Lung microvascular endothelial cell (primary cell): ENCODE measurements around the gene SIPA1L3. TPM values are rescaled to one million over a fixed set of nuclear protein-coding genes. Genes with fewer than 3 reads are reported as not detected.

Source experiments
- DNase-seq, 2 donors: peaks; one replicate each; pipeline versions ENCODE4 v3.0.0 to v3.0.0-alpha.2; 2010; ENCODE audit warnings: low read depth in 2 of 2
- total RNA-seq: library from RNA; depleted of rRNA; stranded (reverse); fragments of >200 nt; gene quantifications from 2 replicates; pipeline ENCODE4 v1.2.1, GENCODE V29; 2014

Gene SIPA1L3
- total RNA-seq, 1 donor from 2014 or later: 13.1 TPM

DNA sequence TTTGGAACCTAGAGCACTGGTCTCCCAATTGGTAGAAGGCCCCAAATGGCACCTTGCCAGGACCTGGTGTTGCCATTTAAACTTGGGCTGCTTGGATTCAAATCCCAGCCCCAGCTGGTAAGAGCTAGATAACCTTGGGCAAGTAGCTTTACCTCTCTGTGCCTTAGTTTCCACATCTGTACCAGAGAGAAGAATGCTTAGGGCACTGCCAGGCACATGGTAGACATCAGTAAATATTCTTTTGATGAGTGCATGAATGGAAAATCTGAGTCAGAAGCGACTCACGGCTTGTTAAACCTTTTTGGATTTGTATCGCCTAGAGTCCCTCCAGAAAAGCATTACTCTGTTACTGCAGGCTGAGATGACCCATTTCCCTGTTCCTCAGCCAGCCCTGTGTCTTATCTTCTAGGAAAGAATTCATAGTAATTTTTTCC lies 90.9 kb downstream of the SIPA1L3 start:
- DNase-seq: peak; percentile 84 to 85

DNA sequence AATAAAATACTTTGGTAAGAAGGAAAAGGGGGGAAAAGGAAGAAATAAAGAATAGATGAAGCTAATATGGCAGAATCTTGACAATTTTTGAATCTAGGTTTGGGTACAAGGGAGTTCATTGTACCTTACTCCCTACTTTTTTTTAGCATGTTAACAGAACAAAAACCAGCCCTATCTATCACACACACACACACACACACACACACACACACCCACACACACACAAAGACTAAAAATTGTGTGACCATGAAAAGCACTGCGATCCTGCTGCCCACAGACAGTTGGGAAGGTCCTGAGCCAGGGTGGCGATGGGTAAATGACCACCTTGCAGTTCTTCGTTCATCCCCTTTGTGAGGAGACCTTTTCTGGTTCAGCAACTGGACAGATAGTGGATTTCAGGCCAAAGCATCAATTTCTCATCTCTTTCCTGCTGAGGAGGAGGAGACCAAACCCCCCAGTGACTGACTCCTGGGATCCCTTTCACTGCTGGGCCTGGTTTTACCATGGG lies 91.8 kb downstream of the SIPA1L3 start:
- no peak for DNase-seq

DNA sequence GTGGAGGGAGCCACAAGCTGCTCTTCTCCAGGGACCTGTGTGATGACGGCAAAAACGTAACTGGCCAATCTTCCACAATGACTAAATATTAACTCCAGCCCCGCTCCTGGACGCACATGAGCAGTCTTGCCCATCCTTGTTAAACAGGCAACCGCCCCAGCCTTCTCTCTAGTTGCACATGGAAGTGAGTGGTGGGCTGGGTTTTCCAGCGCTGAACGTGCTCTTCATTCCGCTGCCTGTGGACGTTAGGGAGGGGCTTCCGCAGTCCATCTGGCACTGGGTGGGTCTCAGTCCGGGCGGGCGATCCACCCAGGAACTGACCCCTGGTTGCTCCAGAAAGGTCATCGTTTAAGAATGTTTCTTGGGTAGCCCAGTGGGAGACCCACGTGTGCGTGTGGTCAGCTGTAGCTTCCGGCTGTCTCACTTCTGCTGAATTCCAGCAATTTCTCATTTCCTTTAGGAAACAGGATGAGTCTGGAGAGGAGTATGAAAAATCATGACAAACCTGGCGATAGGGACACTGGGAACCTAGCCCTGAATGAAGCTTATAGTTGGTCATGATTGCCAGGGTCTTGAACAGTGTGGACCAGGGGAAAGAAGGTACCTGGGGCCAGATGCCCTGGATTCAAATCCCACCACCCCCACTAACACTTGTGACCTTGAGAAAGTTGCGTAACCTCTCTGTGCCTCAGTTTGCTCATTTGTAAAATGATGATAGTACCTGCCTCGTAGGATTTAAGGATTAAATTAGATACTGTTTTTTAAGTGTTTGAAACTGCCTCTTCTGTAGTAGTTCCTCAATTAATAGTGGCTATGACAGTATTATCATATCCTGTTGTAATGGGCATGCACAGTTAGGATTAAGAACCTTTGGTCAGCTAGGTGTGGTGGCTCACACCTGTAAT lies 92.6 kb downstream of the SIPA1L3 start:
- DNase-seq: peak; percentile 81 to 97

DNA sequence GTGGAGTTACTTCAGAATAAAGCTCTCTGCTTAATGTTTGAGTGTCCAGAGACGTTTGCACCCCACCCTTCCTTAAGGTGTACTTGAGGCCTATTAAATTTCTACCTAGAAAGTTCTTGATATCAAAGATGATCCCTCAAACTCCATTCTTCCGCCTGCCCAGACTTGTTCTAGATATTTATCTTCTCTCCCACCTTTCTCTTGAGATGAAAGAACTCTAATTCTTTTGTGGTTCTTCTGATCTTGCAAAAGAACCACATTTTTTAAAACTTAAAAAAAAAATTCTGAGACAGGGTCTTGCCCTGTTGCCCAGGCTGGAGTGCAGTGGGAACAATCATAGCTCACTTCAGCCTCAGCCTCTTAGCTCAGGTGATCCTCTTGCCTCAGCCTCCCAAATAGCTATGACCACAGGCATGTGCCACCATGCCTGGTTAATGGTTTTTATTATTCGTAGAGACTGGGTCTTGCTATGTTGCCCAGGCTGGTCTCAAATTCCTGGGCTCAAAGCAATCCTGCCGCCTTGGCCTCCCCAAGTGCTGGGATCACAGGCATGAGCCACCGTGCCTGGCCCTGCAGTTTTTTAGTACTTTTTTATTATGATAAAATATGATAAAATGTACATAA lies 94.3 kb downstream of the SIPA1L3 start:
- no peak for DNase-seq

DNA sequence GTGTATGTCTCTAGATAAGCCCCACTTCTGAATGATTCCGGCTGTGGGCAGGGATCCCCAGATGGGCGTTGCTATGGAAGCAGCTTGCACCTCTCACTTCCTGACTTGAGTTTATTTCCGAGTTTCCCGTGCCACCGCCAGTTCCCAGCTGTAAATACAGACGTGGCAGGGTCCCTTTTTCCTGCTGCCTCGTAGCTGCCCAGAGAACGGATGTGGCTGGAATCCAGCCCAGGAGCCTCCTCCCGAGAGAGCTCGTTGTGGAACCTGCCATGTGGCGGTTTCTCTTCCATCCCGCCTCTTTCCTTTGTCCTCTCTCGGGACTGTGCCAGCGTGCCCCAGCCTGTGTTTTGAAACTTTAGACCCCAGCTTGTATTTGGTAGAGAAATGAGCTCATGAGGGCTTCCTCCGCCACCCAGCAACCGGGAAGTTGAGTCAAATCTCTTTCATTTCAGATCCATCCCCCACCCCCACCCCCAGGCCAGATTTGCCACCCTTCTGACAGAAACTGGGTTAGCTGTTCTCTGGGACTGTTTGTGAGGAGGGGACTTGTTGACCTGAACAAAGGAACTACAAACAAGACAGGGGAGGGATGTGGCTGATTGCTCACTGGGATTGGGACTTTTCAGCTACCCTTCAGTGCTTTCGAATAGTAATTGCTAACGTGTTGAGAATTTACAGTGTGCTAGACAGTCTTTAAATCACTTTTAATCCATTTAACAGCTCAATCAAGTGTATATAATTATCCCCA lies 96.6 kb downstream of the SIPA1L3 start:
- DNase-seq: peak; percentile 97

DNA sequence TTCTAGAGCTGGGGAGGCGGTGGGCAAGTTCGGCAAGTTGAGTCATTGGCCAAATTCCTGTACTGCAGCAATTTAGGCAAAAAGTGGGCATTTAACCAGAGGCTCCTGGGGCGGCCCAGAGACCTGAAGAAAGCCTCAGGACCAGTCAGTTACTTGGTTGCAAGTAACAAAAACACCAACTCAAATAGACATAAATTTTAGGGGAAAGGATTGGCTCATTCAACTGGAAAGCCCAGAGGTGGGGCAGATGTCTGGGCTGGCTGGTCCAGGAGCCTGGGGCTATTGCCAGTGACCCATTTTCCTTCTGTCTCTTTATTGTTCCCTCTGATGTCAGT lies 97.1 kb downstream of the SIPA1L3 start:
- DNase-seq: no peak

DNA sequence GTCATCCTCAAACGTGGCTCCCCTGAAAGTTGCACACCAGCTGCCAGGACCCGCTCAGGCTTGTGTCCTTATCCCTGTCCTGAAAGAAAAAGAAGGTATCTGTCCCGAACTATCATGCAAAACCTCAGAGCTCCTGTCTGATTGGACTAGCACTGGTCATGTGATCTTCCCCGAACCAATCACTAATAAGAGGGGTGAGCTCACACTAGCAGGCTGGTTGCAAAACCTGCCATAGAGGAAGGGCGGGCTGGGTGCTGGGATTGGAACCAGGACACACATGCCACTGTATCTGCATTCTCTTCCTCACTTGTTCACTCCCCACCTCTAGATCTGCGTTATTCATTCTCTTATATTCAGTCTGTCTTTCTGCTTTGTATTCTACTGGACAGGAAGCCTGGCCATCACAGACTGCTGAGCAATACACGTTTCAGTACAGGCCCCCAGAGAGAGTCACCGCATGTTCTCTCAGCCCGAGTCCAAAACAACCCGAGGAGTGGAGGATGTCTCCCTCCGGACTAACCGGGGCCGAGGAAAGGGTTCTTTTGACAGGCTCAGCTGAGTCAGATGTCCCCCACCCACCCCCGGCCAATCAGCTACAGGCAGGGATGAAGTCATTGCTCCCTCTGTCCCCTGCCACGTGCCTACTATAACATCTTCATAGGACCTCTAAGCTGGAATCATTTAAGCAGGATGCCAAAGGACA lies 97.7 kb downstream of the SIPA1L3 start:
- peak; percentile 96 to 98 for DNase-seq

DNA sequence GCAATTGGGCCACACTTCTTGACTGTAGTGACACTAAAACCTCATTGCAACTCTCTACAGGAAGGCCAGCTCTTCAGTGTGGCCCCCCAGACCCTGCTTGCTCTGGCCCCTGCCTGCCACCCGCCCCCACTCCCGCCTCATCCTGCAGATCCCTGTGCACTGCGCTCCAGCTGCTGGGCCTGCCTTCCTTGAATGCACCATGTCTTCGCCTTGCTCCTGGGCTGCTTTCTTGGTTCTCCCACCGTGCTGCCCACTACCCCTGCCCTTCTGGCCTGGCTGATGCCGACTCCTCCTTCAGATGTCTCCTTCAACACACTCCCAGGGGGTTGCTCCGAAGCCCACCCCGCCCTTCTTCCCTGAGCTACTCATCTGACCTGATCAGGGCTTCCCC lies 98.2 kb downstream of the SIPA1L3 start:
- no peak for DNase-seq

DNA sequence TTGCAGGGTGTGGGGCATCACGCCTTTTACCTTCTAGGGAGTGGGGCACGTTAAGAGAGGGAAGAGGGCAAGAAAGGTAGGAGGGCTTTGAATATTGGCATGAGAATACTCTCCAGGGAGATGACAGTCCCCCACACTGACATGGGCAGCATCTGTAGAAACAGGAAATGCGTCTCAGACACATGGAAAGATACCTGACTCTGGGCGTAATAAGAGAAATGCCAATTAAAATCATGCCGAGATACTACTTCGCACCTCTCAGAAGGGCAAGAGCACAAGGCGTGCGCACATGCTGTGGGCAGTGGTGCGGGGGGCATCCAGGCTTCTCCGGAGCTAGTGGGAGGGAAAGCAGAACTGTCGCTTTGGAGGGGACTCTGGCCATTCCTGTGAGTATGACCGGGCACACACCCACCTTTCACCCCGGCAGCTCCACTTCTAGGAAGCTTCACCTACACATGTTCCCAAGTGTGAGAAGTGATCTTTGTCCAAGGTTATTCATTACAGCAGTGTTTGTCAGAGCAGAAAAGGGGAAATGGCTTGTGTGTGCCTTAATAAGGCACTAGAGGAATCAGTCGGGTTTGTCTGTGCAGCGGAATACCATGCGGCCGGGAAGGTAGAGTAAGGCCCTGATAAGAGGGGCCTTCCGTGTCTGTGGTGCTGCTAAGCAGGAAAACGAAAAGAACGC lies 99.5 kb downstream of the SIPA1L3 start:
- DNase-seq: no peak

DNA sequence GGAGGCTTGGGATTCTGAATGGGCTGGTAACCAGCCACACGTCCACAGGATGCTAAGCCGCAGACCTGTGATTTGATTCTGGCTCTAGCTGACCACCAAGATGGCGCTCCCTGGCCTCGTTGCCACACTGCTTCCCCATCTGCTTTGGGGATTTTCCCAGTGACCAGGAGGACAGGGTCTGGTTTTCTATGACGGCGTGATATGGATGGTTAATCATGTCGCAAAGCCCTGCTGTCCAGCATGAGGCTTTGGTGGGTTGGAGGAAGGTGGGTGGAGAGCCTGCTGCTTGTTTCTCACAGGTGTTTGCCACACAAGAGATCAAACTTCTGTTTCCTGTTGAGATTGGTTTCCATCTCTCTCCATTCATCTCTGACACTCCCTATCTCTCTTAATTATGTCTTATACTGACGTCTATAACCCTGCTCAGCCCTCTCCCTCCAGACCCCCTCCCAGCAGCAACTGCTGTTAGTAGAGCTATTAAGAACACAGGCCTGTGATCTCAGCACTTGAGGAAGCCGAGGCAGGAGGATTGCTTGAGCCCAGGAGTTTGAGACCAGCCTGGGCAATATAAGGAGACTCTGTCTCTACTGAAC lies 102.7 kb downstream of the SIPA1L3 start:
- no peak for DNase-seq

DNA sequence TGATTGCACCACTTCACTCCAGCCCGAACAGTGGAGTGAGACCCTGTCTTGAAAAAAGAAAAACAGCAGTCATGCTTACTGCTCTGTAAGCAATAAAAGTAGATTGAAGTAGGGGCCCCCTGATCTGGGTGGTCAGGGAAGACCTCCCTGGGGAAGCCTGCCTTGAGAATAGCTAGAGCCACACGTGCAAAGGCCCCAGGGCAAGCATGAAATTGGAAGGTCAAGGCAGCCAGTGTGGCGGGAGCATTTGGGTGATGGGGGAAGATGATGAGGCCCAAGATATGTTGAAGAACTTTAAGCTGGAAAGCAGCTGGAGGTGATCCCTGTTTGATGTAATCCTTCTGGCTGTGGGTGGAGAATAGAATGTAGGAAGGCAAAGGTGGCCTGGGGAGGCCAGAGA lies 104.4 kb downstream of the SIPA1L3 start:
- DNase-seq: no peak

DNA sequence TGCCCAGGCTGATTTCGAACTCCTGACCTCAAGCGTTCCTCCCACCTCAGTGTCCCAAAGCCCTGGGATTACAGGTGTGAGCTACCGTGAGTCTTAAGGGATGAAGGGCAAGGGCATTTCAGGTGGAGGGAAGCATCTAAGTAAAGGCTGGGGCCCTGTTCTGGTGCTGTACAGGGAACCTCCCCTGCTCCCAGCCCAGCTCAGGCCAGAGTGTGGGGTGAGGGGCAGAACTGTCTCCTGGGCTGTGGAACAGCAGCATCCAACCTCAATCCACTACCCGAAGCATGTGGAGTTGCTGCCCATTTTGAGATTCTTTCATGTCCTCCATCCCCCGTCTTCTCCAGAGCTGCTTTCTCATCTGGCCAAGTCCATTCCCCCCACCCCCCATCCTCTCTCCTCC lies 105.3 kb downstream of the SIPA1L3 start:
- DNase-seq: no peak

DNA sequence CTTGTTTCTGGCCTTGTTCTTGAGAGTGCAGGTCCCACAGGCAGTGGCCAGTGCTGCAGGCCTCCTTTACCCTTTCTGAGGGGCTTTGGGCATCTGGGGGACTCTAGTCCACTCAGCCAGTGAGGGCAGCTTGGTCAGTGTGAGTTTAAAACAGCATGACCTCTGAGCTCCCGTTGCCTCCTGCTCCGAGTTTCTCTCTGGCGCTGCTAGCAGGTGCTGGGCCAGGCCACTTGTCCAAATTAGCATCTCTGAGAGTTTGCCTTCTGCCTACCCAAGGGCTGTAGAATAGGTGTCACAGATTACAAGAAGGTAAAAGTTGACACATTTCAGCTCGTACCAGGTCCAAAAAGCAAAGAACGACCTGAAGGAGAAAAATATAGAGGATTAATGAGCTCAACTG lies 105.9 kb downstream of the SIPA1L3 start:
- no peak for DNase-seq

DNA sequence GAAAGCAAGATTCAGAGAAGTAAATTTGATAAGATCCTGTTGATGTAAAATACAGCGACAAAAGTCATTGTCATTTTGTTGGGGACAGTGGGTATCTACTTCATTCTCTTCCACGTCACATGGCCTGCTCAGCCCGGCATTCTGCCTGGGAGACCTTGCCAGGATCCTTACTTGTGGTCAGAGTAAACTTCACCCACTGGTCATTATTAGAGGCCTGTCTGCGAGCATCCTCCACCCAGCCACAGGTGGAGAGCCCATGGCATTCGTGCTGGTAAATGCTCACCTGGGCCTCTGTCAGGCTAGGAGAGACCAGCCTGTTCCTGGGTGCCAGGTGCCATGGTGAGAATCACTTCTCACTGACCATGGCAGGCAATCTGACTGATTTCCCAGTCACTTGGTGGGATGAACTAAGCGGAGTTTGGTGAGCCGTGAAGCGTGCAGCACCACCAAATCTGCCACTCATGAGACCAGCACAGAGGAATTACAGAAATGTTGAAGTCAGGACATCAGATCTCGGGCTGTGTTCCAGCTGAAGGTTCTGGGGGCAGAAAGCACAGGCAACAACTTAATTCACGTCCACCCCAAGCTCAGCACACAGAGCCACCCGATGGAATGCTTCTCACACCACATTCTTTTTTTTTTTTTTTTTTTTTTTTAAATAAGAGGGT lies 107.0 kb downstream of the SIPA1L3 start:
- DNase-seq: no peak

DNA sequence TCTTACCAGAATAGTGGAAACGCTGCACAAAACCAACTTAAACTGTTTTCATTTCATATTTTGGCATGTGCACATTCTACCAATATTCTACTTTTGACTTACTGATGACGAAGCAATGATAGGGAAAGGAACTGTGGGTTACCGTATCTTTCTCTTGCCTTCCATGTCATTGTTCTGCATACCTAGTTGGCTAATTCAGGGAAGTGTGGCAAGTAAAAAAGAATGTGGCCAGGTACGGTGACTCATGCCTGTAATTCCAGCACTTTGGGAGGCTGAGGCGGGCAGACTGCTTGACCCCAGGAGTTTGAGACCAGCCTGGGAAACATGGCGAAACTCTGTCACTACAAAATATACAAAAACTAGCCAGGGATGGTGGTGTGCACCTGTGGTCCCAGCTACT lies 108.2 kb downstream of the SIPA1L3 start:
- no peak for DNase-seq

DNA sequence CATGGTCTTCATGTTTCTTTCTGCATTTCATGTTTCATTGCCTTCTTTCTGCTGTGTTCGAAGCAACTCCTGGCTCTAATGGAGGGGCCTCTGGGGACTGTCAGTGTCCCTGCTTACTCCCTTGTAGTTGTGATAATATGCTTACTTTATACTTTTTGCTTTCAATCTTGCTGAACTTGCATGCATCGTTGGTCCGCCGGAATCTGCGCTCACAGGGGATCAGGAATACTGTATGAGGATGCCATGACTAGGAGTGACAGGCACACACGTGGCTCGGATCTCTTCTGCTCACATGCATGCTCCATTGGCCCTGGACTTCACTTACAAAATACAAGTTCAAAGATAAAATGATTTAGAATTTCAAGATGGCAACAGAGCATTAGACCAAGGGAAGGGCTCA lies 108.8 kb downstream of the SIPA1L3 start:
- no peak for DNase-seq

DNA sequence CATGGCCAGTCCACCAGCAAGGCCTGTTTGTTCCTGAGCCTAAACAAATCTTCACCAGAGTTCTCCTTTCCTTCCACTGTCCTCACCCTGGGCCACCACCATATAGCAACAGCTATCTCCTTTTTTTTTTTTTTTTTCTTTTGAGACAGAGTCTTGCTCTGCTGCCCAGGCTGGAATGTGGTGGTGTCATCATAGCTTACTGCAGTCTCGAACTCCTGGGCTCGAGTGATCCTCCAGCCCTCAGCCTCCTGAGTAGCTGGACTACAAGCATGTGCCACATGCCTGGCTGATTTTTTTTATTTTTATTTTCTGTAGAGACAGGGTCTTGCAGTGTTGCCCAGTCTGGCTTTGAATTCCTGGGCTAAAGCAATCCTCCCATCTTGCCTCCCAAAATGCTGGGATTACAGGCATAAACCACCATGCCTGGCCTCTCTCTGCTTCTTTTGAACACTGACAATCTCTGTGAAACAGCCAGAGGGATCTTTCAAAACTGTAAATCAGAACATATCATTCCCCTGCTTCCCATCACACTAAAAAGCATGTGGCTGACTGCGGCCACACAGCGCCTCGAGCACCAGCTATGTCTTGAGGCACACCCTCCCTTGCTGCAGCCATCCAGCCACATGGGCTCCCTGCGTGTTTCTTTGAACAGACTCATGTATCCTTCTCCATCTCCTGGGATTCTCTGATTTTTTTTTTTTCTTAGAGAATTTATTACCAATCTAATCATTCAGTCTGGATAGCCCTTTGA lies 110.6 kb downstream of the SIPA1L3 start:
- DNase-seq: no peak

DNA sequence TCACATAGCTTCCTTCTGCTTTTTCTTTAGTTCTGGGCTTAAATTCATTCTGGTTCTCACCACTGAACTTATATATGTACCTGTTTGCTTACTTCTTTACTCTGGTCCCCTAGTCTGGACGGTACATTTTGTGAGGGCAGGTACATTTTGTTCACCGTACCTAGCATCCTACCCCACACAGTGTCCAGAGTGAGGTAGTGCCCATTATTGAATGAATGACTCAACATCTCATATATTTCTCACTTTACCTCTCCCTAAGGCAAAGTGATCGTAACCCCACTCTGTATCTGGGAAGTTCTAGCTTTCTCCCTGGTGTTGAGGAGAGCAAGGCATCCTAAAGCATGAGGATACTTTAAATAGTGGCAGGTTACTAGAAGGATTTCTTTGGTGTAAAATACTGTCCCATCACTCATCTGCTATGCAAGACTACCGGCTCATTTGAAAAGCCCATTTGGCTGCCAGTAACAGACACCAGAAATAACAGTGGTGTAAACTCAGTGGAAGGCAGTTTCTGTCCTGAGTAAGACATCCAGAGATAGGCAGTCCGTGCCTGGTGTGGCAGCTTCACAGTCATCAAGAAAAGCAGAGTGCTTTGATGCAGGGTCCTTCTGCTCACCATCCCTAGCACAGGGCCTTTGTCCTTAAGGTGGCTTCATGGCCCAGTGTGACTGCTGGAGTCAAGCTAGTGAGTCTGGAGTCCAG lies 111.8 kb downstream of the SIPA1L3 start:
- DNase-seq: no peak

DNA sequence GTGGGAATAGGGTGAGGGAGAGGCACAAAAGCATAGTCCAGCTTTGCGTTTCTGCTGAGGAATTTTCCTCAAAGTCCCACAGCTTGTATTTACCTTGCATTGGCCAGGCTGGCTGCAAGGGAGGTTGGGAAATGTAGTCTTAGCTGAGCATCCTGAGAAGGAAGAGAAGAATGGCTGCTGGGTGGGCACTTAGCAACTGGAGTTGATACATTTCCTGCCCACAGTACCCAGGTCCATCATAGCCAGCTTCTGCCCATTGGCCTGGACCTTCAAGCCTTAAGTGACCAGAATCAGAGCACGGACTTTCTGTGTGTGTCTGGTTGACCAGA lies 112.4 kb downstream of the SIPA1L3 start:
- DNase-seq: no peak
